Stimulated activated CD4-positive, alpha-beta T cell treated with anti-CD3 and anti-CD28 coated beads, Interleukin-15, amount 100 ng/mL, for 48 hours (primary cell): ENCODE measurements around the gene RHOC.

ENCODE experiments used
- DNase-seq, 2 donors: peaks; one replicate each; pipeline ENCODE4 v3.0.0-alpha.2; 2020; ENCODE audit warnings: low read depth in 2 of 2

The RHOC gene

GRCh38 chr1:112702067-112702395 is 4.9 kb downstream of the RHOC start:
- no peak for DNase-seq

- DNase-seq, result no peak
Measured at GRCh38 chr1:112701227-112702066, 5.5 kb downstream of the RHOC start.

- peak in 1 of 2 donors; percentile 62 for DNase-seq
Measured at GRCh38 chr1:112700290-112701226, 6.4 kb downstream of the RHOC start.

GRCh38 chr1:112699425-112700144 is 7.3 kb downstream of the RHOC start:
- DNase-seq, result no peak

GRCh38 chr1:112698366-112699310 is 8.3 kb downstream of the RHOC start:
- no peak for DNase-seq

- no peak for DNase-seq
Measured at GRCh38 chr1:112697781-112698201, 9.1 kb downstream of the RHOC start.

GRCh38 chr1:112696578-112697314 is 10.2 kb downstream of the RHOC start:
- DNase-seq, result no peak

- no peak for DNase-seq
Measured at GRCh38 chr1:112695276-112695675, 11.7 kb downstream of the RHOC start.

GRCh38 chr1:112694363-112694929 is 12.5 kb downstream of the RHOC start:
- DNase-seq, result no peak

GRCh38 chr1:112693821-112694220 is 13.1 kb downstream of the RHOC start:
- DNase-seq, result no peak

GRCh38 chr1:112692681-112693080 is 14.2 kb downstream of the RHOC start:
- DNase-seq, result no peak

GRCh38 chr1:112689842-112690237 is 17.1 kb downstream of the RHOC start:
- DNase-seq, result no peak

- no peak for DNase-seq
Measured at GRCh38 chr1:112689196-112689841, 17.6 kb downstream of the RHOC start.

- no peak for DNase-seq
Measured at GRCh38 chr1:112688781-112689193, 18.1 kb downstream of the RHOC start.

GRCh38 chr1:112687785-112688496 is 19.0 kb downstream of the RHOC start:
- DNase-seq, result no peak

GRCh38 chr1:112687361-112687760 is 19.6 kb downstream of the RHOC start:
- no peak for DNase-seq

- no peak for DNase-seq
Measured at GRCh38 chr1:112686835-112687234, 20.1 kb downstream of the RHOC start.

GRCh38 chr1:112686417-112686816 is 20.5 kb downstream of the RHOC start:
- no peak for DNase-seq

- DNase-seq, result no peak
Measured at GRCh38 chr1:112685913-112686312, 21.0 kb downstream of the RHOC start.
